OCI-LY1 (cell line): ENCODE results near the gene MPP4.

Experiments used
- H2AFZ ChIP-seq: fragments of 200-600 bp; sonication (generic), shearing (Covaris generic); 2 replicates; pipeline ENCODE4 v1.6.0; 2014; ENCODE audit warnings: antibody characterized with exemption, mild to moderate bottlenecking, low read length
- H3F3A ChIP-seq: fragments of 200-600 bp; sonication (generic), shearing (Covaris generic); 2 replicates; pipeline ENCODE4 v1.6.0; 2014; ENCODE audit warnings: mild to moderate bottlenecking, antibody characterized with exemption, low read length, moderate library complexity; ENCODE audit not compliant: insufficient read depth
- H3K27ac ChIP-seq: fragments of 200-600 bp; sonication (generic); 2 replicates; pipeline ENCODE4 v1.5.1; 2014; ENCODE audit warnings: low read length, mixed run types, mild to moderate bottlenecking, low read depth; ENCODE audit not compliant: poor library complexity, severe bottlenecking
- H3K27me3 ChIP-seq: fragments of 200-600 bp; sonication (generic); 2 replicates; pipeline ENCODE4 v1.6.0; 2014; ENCODE audit warnings: antibody characterized with exemption, mild to moderate bottlenecking, low read length, moderate library complexity; ENCODE audit not compliant: insufficient read depth
- H3K36me3 ChIP-seq: fragments of 200-600 bp; sonication (generic); 2 replicates; pipeline ENCODE4 v1.6.1; 2014; ENCODE audit warnings: mild to moderate bottlenecking, antibody characterized with exemption, low read length, moderate library complexity, mixed read lengths; ENCODE audit not compliant: insufficient read depth
- H3K4me1 ChIP-seq: fragments of 200-600 bp; sonication (generic); 2 replicates; pipeline ENCODE4 v1.5.1; 2014; ENCODE audit warnings: mild to moderate bottlenecking, low read length, moderate library complexity; ENCODE audit not compliant: insufficient read depth, severe bottlenecking
- H3K4me2 ChIP-seq: fragments of 200-600 bp; sonication (generic), shearing (Covaris generic); 2 replicates; pipeline ENCODE4 v1.6.1; 2014; ENCODE audit warnings: low read length
- H3K4me3 ChIP-seq: fragments of 200-600 bp; sonication (generic); 2 replicates; pipeline ENCODE4 v1.5.1; 2014; ENCODE audit warnings: low read length, low read depth, mild to moderate bottlenecking, mixed read lengths; ENCODE audit not compliant: poor library complexity, severe bottlenecking
- H3K79me2 ChIP-seq: fragments of 200-600 bp; shearing (Covaris generic); 2 replicates; pipeline ENCODE4 v1.6.1; 2016; ENCODE audit warnings: mixed run types, low read length, mixed read lengths; ENCODE audit not compliant: insufficient read depth
- H3K9ac ChIP-seq: fragments of 200-600 bp; sonication (generic), shearing (Covaris generic); 2 replicates; pipeline ENCODE4 v1.6.1; 2014; ENCODE audit warnings: mild to moderate bottlenecking, low read length, mixed read lengths
- H3K9me2 ChIP-seq: fragments of 200-600 bp; sonication (generic), shearing (Covaris generic); 2 replicates; pipeline ENCODE4 v1.6.1; 2014; ENCODE audit warnings: low read depth, mild to moderate bottlenecking, low read length, mixed read lengths
- H3K9me3 ChIP-seq: fragments of 200-600 bp; shearing (Covaris generic); 2 replicates; pipeline ENCODE4 v1.6.1; 2014; ENCODE audit warnings: low read length, mixed read lengths
- H4K20me1 ChIP-seq: fragments of 200-600 bp; sonication (generic), shearing (Covaris generic); 2 replicates; pipeline ENCODE4 v1.6.0; 2016; ENCODE audit warnings: mild to moderate bottlenecking, low read length; ENCODE audit not compliant: insufficient read depth
- EZH2 ChIP-seq: fragments of 200-600 bp; sonication (generic), shearing (Covaris generic); IDR thresholded peaks from 2 replicates; pipeline ENCODE4 v1.8.0; 2017; ENCODE audit warnings: borderline replicate concordance, mixed run types, mild to moderate bottlenecking, antibody characterized with exemption, low read length, moderate library complexity, mixed read lengths
- TF ChIP-seq, protein P1 (sequence below): fragments of 200-600 bp; sonication (generic), shearing (Covaris generic); IDR thresholded peaks from 2 replicates; pipeline ENCODE4 v1.5.1; 2017; ENCODE audit warnings: mild to moderate bottlenecking, antibody characterized with exemption, low read length, moderate library complexity, mixed read lengths

MPP4 gene

DNA sequence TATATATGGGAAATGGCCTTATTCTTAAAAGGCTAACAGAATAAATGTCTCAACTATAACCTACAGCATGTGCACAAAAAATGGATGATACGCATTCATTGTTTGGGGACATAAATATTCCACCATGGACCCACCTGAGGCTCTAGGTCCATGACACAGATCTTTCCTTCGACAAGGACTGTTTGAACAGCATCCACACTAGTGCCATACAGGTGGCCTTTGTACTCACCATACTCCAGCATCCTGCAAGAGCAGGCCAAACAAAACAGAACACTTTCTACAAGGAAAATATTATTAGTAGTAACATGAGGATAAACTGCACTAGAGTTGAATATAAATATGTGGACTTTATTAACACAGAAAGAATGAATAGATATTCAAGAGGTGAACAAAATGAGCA, 49.0 kb downstream of the MPP4 start:
- H3K9ac ChIP-seq = no peak overlapping the region
- H3K27me3 ChIP-seq = no peaks in the 10 kb centered on the region
- H3K4me3 ChIP-seq = no peak overlapping the region
- no peaks in the 10 kb centered on the region for H4K20me1 ChIP-seq
- no peaks in the 10 kb centered on the region for H3K36me3 ChIP-seq
- H2AFZ ChIP-seq = no peak overlapping the region
- H3K4me2 ChIP-seq = no peak overlapping the region
- no peaks in the 10 kb centered on the region for H3K9me3 ChIP-seq
- H3K27ac ChIP-seq = no peak overlapping the region
- no peaks in the 10 kb centered on the region for H3K79me2 ChIP-seq
- H3F3A ChIP-seq = no peaks in the 10 kb centered on the region
- H3K4me1 ChIP-seq = no peaks in the 10 kb centered on the region
- H3K9me2 ChIP-seq = no peaks in the 10 kb centered on the region
- TF ChIP-seq, protein P1, sequence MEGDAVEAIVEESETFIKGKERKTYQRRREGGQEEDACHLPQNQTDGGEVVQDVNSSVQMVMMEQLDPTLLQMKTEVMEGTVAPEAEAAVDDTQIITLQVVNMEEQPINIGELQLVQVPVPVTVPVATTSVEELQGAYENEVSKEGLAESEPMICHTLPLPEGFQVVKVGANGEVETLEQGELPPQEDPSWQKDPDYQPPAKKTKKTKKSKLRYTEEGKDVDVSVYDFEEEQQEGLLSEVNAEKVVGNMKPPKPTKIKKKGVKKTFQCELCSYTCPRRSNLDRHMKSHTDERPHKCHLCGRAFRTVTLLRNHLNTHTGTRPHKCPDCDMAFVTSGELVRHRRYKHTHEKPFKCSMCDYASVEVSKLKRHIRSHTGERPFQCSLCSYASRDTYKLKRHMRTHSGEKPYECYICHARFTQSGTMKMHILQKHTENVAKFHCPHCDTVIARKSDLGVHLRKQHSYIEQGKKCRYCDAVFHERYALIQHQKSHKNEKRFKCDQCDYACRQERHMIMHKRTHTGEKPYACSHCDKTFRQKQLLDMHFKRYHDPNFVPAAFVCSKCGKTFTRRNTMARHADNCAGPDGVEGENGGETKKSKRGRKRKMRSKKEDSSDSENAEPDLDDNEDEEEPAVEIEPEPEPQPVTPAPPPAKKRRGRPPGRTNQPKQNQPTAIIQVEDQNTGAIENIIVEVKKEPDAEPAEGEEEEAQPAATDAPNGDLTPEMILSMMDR = no peak
- TF ChIP-seq EZH2 = no peak

GRCh38 chr2:201647431-201647830, 51.0 kb downstream of the MPP4 start:
- Histone ChIP-seq H3K79me2 (no peaks in the 10 kb centered on the region), H3K9ac (no peak overlapping the region), H3K36me3 (no peaks in the 10 kb centered on the region), H3K27ac (no peak overlapping the region), H3K4me2 (no peak overlapping the region), H4K20me1 (no peaks in the 10 kb centered on the region), H2AFZ (no peak overlapping the region), H3K4me3 (no peak overlapping the region), H3K9me2 (no peaks in the 10 kb centered on the region), H3K4me1 (peaks cover 6% of the 10 kb centered on the region), H3K9me3 (no peaks in the 10 kb centered on the region), H3F3A (no peaks in the 10 kb centered on the region), H3K27me3 (no peaks in the 10 kb centered on the region)
- TF ChIP-seq, protein P1 = no peak
- TF ChIP-seq EZH2 = no peak

DNA sequence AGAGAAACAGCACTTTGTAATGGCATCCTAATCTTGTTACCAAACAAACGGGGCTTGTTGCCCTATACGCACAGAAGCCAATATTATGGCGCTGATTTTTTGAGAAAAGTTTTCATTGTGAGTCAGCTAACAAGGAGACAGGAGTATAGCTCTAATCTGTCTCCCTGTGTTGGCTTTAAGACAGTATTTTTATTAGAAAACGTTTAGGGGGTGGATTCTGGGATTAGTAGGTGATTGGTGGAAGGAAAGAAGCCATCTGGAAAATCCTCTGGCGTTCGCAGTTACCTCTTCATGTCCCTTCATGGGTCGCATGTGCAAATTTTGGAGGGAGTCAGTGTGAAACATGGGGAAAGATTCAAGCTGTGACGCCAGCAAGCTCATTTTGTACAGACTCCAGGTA, 54.4 kb downstream of the MPP4 start:
- Histone ChIP-seq H4K20me1 (no peaks in the 10 kb centered on the region), H3K27ac (no peak overlapping the region), H3F3A (no peaks in the 10 kb centered on the region), H3K4me1 (peaks cover 14% of the 10 kb centered on the region), H2AFZ (no peak overlapping the region), H3K4me3 (no peak overlapping the region), H3K9ac (no peak overlapping the region), H3K27me3 (no peaks in the 10 kb centered on the region), H3K9me3 (no peaks in the 10 kb centered on the region), H3K4me2 (peak overlapping the region; percentile 64; the same call in 1 of the 2 replicates), H3K36me3 (no peaks in the 10 kb centered on the region), H3K79me2 (no peaks in the 10 kb centered on the region), H3K9me2 (no peaks in the 10 kb centered on the region)
- TF ChIP-seq EZH2 = no peak
- TF ChIP-seq, protein P1 = no peak
